AG09309 (cell line): Measurements from ENCODE around the gene MCM10.

Experiments
- DNase-seq: peaks from one replicate; pipeline ENCODE4 v3.0.0-alpha.2; 2010; ENCODE audit warnings: low read depth
- H3K4me3 ChIP-seq: 2 replicates; pipeline ENCODE4 v1.5.1; 2011; ENCODE audit warnings: mild to moderate bottlenecking, low read depth, low read length, moderate library complexity; ENCODE audit not compliant: control insufficient read depth
- CTCF ChIP-seq: IDR thresholded peaks from 2 replicates; pipeline ENCODE4 v1.5.1; 2011; ENCODE audit warnings: mild to moderate bottlenecking, low read depth, low read length, inconsistent platforms; ENCODE audit not compliant: insufficient read depth, control insufficient read depth; ENCODE audit errors: missing control alignments

Gene MCM10

DNA sequence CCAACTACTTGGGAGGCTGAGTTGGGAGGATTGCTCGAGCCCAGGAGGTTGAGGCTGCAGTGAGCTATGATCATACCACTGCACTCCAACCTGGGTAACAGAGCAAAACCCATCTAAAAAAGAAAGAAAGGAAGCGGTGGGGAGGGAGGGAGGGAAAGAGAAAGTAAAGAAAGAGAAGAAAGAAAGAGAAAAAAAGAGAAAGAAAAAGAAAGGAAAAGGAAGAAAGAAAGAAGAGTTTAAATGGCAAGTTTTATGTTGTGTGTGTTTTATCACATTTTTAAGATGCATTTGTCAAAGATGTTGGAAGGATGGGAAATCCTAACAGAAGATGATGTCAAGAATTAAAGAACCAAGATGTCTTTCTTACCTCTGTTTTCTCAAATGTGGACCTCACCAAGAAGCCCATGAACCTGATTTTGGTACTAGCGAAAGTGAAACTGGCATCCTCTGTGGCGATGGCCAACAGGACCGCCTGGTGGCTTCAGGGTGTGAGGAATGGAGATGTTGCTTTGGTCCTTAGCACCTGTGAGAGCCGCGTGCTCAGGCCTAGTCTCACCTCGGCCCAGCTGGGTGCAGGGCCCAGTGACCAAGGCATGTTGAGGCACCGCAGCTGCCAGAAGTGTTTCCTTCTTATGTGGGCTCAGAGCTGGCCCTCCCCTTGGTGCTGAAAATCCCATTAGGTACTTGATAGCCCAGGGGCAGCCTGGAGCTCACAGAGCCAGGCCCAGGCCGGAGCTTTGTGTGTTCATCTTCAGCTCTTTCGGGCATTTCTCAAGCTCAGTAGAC, 63.0 kb downstream of the MCM10 start:
- no peak for TF ChIP-seq CTCF
- no peak for DNase-seq

DNA sequence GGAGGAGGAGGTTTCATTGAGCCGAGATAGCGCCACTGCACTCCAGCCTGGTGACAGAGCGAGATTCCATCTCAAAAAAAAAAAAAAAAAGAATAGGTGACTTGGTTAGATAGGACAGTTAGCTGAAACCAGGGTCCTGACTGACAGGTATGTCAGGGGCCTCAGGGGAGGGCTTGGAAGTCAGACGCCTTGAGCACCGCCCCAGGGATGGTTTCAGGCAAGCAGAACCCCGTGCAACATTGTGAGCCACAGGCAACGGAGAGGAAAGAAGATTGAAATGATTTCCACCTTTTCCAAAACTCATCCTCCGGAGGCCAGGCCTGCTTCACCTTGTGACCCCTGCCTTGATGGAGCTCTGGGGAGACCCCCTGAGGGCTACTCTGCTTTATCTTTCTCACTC, 64.2 kb downstream of the MCM10 start:
- DNase-seq = no peak
- no peak for TF ChIP-seq CTCF
- H3K4me3 ChIP-seq = no peak overlapping the region

More for the DNA sequence above, 63.0 kb downstream of the MCM10 start:
- no peak overlapping the region for H3K4me3 ChIP-seq

GRCh38 chr10:13227031-13227430, 65.7 kb downstream of the MCM10 start:
- DNase-seq = no peak
- TF ChIP-seq CTCF = no peak
- no peak overlapping the region for H3K4me3 ChIP-seq

DNA sequence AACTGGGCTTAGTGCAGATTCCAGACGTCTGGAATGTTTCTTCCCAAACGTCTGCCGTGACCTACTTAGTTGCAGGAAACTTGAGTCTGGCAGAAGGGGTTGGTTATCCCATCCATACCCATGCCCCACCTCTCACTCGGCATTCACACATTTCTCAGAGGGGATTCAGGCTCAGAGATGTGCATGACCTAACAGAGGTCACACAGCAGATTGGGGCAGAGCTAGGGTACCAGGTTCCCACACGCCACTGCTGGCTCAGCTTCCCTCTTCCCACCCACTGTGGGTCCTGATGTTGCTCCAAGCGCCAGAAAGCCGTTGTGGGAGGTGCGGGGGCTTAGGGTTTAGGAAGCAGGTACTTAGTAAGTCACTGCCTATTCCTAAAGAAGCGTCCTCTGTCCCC, 69.8 kb downstream of the MCM10 start:
- DNase-seq = no peak
- H3K4me3 ChIP-seq = no peak overlapping the region
- TF ChIP-seq CTCF = no peak

- TF ChIP-seq CTCF = no peak
- DNase-seq = no peak
- H3K4me3 ChIP-seq = no peak overlapping the region
Measured at GRCh38 chr10:13231808-13232207, 70.5 kb downstream of the MCM10 start.

GRCh38 chr10:13233358-13233757, 72.0 kb downstream of the MCM10 start:
- H3K4me3 ChIP-seq = no peak overlapping the region
- DNase-seq = no peak
- TF ChIP-seq CTCF = no peak
